Ishikawa (cell line): Measurements from ENCODE around the gene MEX3C.

Experiments
- CEBPB ChIP-seq: IDR thresholded peaks from 2 replicates; pipeline ENCODE4 v1.6.1; 2012
- EGR1 ChIP-seq: IDR thresholded peaks from 2 replicates; pipeline ENCODE4 v1.6.1; 2012
- MAX ChIP-seq: IDR thresholded peaks from 2 replicates; pipeline ENCODE4 v1.6.1; 2012
- NFIC ChIP-seq: IDR thresholded peaks from 2 replicates; pipeline ENCODE4 v1.6.1; 2012
- TAF1 ChIP-seq: IDR thresholded peaks from 2 replicates; pipeline ENCODE4 v1.6.1; 2012; ENCODE audit warnings: low read depth, mild to moderate bottlenecking
- YY1 ChIP-seq: IDR thresholded peaks from 2 replicates; pipeline ENCODE4 v1.6.1; 2012; ENCODE audit warnings: low read depth
- ZBTB7A ChIP-seq: IDR thresholded peaks from 2 replicates; pipeline ENCODE4 v1.6.1; 2012; ENCODE audit warnings: low read depth
- TF ChIP-seq, protein P1 (sequence below): IDR thresholded peaks from 2 replicates; pipeline ENCODE4 v1.6.1; 2012; ENCODE audit warnings: low read depth, mild to moderate bottlenecking

DNA sequence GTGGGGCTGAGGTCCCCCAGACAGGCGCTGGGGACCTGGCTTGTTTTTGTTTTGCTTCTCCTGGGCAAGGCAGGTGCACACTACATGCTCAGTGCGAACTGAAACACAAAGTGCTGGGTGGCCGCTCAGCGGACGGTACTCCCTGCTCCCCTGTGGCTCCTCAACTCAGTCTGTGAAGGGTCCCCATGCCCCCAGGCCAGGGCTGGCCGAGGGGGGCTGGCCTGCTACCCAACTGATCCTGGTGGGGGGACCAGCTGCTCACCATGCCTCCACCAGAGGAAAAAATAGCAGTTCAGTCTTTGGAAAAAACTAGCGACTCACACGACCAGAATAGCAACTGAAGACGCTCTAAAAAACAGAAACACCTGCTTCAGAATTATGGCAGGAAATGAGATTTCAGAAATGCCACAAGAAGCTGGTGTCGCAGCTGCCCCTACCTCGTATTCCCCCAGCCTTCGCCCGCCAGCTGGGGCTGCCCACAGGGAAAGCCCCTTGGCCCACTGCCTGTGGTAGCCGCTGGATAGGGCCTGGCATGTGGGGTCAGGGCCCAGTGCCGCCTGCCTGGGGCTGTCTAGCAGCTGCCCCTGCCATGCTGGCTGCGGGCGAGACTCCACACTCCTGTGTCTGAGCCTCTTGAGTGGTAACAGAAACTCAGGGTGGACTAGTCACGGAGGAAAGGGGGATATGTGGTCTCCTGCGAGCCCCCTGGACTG, 43.7 kb downstream of the MEX3C start:
- no peak for TF ChIP-seq ZBTB7A
- no peak for TF ChIP-seq MAX
- TF ChIP-seq, protein P1, sequence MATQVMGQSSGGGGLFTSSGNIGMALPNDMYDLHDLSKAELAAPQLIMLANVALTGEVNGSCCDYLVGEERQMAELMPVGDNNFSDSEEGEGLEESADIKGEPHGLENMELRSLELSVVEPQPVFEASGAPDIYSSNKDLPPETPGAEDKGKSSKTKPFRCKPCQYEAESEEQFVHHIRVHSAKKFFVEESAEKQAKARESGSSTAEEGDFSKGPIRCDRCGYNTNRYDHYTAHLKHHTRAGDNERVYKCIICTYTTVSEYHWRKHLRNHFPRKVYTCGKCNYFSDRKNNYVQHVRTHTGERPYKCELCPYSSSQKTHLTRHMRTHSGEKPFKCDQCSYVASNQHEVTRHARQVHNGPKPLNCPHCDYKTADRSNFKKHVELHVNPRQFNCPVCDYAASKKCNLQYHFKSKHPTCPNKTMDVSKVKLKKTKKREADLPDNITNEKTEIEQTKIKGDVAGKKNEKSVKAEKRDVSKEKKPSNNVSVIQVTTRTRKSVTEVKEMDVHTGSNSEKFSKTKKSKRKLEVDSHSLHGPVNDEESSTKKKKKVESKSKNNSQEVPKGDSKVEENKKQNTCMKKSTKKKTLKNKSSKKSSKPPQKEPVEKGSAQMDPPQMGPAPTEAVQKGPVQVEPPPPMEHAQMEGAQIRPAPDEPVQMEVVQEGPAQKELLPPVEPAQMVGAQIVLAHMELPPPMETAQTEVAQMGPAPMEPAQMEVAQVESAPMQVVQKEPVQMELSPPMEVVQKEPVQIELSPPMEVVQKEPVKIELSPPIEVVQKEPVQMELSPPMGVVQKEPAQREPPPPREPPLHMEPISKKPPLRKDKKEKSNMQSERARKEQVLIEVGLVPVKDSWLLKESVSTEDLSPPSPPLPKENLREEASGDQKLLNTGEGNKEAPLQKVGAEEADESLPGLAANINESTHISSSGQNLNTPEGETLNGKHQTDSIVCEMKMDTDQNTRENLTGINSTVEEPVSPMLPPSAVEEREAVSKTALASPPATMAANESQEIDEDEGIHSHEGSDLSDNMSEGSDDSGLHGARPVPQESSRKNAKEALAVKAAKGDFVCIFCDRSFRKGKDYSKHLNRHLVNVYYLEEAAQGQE: no peak
- no peak for TF ChIP-seq CEBPB
- TF ChIP-seq YY1: no peak
- TF ChIP-seq NFIC: no peak
- no peak for TF ChIP-seq EGR1
- no peak for TF ChIP-seq TAF1
